Breast epithelium (tissue), 3 donors: Measurements from ENCODE around the gene CFAP54.

Experiments used
- CTCF ChIP-seq, 3 donors: fragments of 450-650 bp; IDR thresholded peaks; one replicate each; pipeline ENCODE4 v1.5.1; 2016 to 2017; ENCODE audit warnings: antibody characterized with exemption in 3 of 3, mild to moderate bottlenecking in 3 of 3, moderate library complexity in 3 of 3
- POLR2A ChIP-seq: fragments of 450-650 bp; IDR thresholded peaks from one replicate; pipeline ENCODE4 v1.6.1; 2016; ENCODE audit warnings: antibody characterized with exemption, mild to moderate bottlenecking, moderate library complexity

GRCh38 chr12:96447256-96447655, 42.1 kb upstream of the CFAP54 start:
- TF ChIP-seq CTCF (IDR thresholded peaks at IDR 0.05): no peak
- TF ChIP-seq POLR2A: no peak
